HL-60 (cell line): Measurements from ENCODE around the gene ZNF423.

ENCODE experiments used
- CTCF ChIP-seq: IDR thresholded peaks from one replicate; pipeline ENCODE4 v1.5.1; 2011; ENCODE audit warnings: low read length, control low read depth, inconsistent platforms; ENCODE audit not compliant: insufficient read depth
- GABPA ChIP-seq: IDR thresholded peaks from 2 replicates; pipeline ENCODE4 v1.6.1; 2012; ENCODE audit warnings: low read depth
- POLR2AphosphoS5 ChIP-seq: IDR thresholded peaks from 2 replicates; pipeline ENCODE4 v1.6.1; 2012; ENCODE audit warnings: low read depth
- REST ChIP-seq: IDR thresholded peaks from 2 replicates; pipeline ENCODE4 v1.6.1; 2012; ENCODE audit warnings: low read depth; ENCODE audit not compliant: insufficient replicate concordance

- TF ChIP-seq CTCF (no peak), POLR2AphosphoS5 (no peak), REST (no peak), GABPA (no peak)
Measured at GRCh38 chr16:49713770-49714169, 142.1 kb downstream of the ZNF423 start.
